GM21390 (cell line): Measurements from ENCODE around the gene CEP85.

Experiments
- ATAC-seq: cut with Tn5 transposase; IDR thresholded peaks from one replicate; pipeline ENCODE4 v1.9.1; 2021; ENCODE audit not compliant: unreplicated experiment

Gene CEP85

GRCh38 chr1:26233903-26234643 lies at the start of gene CEP85:
TSS of gene CEP85 (plus strand) at chr1:26234200. CDS start at chr1:26239784, 5,584 bp downstream.
- ATAC-seq = peak; percentile 87

GRCh38 chr1:26184883-26185282 lies 49.1 kb upstream of the CEP85 start:
- ATAC-seq = no peak

- no peak for ATAC-seq
Measured at GRCh38 chr1:26187882-26188281, 46.1 kb upstream of the CEP85 start.

- ATAC-seq = no peak
Measured at GRCh38 chr1:26188477-26188876, 45.5 kb upstream of the CEP85 start.

- no peak for ATAC-seq
Measured at GRCh38 chr1:26189331-26189730, 44.7 kb upstream of the CEP85 start.

DNA sequence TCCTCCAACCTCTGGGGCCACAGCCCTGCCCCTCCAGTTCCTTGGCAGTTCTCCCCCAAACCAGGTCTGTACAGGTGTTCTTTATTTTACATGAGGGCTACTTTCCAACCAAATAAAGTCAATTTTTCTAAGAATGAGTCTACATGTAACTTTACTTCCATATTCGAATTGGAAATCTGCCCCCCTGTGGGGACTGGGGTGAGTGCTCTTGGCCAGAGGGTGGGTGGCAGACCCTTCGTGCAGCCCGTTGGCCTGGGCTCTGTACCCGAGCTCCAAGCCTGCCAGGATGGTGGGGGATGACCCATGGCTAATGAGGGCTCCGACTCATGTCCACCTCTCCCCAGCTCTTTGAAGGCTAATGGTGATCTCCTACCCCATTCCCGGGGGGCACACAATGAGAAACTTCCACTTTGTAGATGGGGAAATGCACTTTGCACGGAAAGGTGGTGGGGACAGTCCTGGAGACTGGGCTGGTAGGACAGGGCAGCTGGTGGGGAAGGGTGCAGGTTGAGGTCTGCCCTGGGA lies 44.2 kb upstream of the CEP85 start:
- no peak for ATAC-seq

DNA sequence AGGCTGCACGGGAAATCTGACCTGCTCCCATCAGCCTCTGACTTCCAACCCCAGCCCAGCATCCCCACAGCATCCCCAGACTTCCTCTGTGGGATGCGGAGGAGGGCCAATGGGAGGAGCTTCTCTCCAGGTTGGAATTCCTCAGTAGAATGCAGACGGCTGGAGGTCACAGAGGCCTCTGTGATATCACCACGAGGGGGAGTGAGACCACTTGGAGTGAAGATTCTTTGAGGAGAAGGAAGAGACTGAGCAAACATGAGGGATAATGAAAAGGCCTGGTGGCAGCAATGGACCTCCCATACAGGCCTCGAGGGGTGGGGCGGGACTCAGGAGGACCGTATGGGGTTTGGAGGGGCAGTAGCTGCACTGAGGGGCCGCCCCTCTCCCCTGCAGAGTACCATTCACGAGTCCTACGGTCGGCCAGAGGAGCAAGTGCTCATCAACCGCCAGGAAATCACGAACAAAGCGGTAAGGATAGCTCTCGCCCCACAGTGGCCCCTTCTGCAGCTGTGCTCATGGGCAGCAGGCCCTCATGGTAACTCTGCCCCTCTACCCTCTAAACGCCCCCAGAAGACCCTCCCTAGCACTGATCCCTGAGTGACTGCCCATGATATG lies 43.5 kb upstream of the CEP85 start, which contains the start of gene CATSPER4:
Gene CATSPER4, plus strand, starts transcription at position 230 of the 615 bp plus-strand sequence. Its CDS starts 26 bp downstream, at position 256.
- no peak for ATAC-seq

GRCh38 chr1:26191739-26192138 lies 42.3 kb upstream of the CEP85 start:
- no peak for ATAC-seq

GRCh38 chr1:26195805-26196204 lies 38.2 kb upstream of the CEP85 start:
- ATAC-seq = no peak

DNA sequence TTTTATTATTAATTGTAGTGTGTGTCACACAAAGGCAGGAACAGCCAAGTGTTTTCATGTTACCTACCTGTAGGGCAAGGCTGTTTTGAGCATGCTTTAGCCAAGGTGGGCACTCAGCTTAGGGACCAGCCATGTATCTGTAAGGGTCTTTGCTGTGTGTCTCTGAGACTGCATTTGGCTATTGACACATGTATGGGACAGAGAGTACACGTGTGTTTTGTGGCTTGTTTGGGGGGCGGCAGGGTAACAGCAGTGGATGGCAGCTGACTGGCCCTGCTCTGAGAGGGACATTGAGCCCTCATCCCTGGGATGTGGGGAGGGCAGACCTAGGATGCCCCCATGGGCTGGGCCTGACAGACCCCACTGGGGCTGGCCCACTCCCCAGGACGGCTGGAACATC lies 36.7 kb upstream of the CEP85 start:
- ATAC-seq = no peak

DNA sequence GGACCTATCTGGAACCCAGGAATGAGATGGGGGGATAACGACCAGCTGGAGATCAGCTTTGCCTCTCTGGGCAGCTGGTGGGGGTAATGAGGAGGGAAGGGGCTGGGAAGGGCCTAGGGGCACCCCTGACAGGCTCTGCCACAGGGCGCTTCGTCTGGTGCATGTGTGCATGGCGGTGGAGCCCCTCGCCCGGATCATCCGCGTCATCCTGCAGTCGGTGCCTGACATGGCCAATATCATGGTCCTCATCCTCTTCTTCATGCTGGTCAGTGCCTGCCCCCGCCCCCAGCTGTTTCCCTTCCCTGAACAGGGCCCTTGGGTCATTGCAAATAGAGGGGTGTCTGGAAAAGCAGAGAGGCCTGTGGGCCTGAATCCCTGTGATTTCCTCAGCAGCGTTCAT lies 36.2 kb upstream of the CEP85 start:
- ATAC-seq = no peak

GRCh38 chr1:26200413-26200812 lies 33.6 kb upstream of the CEP85 start:
- ATAC-seq = no peak

GRCh38 chr1:26203642-26204318 lies 30.2 kb upstream of the CEP85 start:
- ATAC-seq = no peak

- ATAC-seq = no peak
Measured at GRCh38 chr1:26210147-26210870, 23.7 kb upstream of the CEP85 start.

DNA sequence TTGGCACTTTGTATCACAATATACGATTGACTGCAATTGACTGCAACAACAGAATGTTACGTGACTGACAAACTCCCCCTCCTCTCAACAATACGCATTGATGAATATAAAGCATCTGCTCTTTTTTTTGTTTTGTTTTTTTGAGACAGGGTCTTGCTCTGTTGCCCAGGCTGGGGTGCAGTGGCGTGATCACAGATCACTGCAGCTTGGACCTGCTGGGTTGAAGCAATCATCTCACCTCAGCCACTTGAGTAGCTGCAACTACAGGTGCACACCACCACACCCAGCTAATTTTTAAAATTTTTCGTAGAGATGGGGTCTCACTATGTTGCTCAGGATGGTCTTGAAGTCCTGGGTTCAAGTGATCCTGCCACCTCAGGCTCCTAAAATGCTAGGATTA lies 21.3 kb upstream of the CEP85 start:
- no peak for ATAC-seq

DNA sequence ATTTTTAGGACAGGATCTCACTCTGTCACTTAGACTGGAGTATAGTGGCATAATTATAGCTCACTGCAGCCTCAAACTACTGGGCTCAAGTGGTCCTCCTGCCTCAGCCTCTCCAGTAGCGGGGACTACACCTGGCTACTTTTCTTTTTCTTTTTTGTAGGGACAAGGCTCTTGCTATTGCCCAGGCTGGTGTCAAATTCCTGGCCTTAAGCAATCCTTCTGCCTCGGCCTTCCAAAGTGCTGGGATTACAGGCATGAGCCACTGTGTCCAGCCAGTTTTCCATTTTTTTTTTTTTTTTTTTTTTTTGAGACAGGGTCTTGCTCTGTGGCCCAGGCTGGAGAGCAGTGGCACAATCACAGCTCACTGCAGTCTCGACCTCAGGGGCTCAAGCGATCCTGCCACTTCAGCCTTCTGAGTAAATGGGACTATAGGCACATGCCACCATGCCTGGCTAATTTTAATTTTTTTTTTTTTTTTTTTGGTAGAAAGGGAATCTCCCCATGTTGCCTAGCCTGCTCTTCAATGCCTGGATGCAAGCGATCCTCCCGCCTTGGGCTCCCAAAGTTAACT lies 20.6 kb upstream of the CEP85 start:
- no peak for ATAC-seq

DNA sequence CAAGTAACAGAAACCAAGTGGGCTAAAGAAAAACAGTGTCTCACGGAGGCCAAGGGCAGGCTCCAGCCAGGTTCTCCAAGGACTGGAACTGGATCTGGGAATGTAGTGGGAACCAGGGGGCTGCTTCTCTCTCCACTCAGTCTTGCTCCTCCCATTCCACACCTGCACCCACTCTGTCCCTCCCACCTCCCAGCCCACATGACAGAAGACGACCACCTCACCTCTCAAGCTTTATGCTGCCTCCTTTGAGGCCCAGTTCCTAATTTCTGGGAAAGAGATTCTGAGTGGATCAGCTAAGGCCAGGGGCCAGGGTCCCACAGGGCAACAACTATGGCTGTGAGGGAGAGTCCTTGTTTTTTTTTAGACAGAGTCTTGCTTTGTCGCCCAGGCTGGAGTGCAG lies 18.8 kb upstream of the CEP85 start:
- ATAC-seq = no peak

GRCh38 chr1:26218906-26219494 lies 15.0 kb upstream of the CEP85 start:
- no peak for ATAC-seq

GRCh38 chr1:26220199-26220912 lies 13.6 kb upstream of the CEP85 start:
- no peak for ATAC-seq

- ATAC-seq = no peak
Measured at GRCh38 chr1:26221094-26221493, 12.9 kb upstream of the CEP85 start.
